Gastrocnemius medialis (tissue), 4 donors: ENCODE data around the gene MPPED2.

ENCODE experiments used
- CTCF ChIP-seq, 5 experiments: fragments of 450-650 bp in 3 of 5; fragments of 200-600 bp in 2 of 5; sonication (generic) in 2 of 5; IDR thresholded peaks in 4 of 5; conservative IDR thresholded peaks in 1 of 5; 1 replicate in 4 of 5; 2 replicates in 1 of 5; pipeline ENCODE4 v1.5.1; 2016 to 2019; ENCODE audit warnings: antibody characterized with exemption in 5 of 5, mild to moderate bottlenecking in 3 of 5, moderate library complexity in 3 of 5
- POLR2A ChIP-seq, 2 donors: fragments of 450-650 bp; IDR thresholded peaks; one replicate each; pipeline ENCODE4 v1.6.1; 2017; ENCODE audit warnings: antibody characterized with exemption in 2 of 2, mild to moderate bottlenecking in 2 of 2, moderate library complexity in 2 of 2

- TF ChIP-seq CTCF (IDR thresholded peaks at IDR 0.05 in 4 of 5, conservative IDR thresholded peaks at IDR 0.05 in 1 of 5) = no peak
- TF ChIP-seq POLR2A (IDR thresholded peaks at IDR 0.05) = no peak
Measured at GRCh38 chr11:30481330-30481729, 104.8 kb downstream of the MPPED2 start.
